Activated CD4-positive, alpha-beta T cell treated with anti-CD3 and anti-CD28 coated beads for 1 hour (primary cell): ENCODE results near the gene CDH13.

Experiments
- DNase-seq: peaks from one replicate; pipeline ENCODE4 v3.0.0-alpha.2; 2020

Gene CDH13

GRCh38 chr16:82855471-82855870 lies 228.7 kb downstream of the CDH13 start:
- DNase-seq, result no peak

- no peak for DNase-seq
Measured at GRCh38 chr16:82857693-82858365, 231.1 kb downstream of the CDH13 start.

- no peak for DNase-seq
Measured at GRCh38 chr16:82859662-82860061, 232.9 kb downstream of the CDH13 start.

GRCh38 chr16:82860071-82860470 lies 233.3 kb downstream of the CDH13 start:
- DNase-seq, result no peak

- no peak for DNase-seq
Measured at GRCh38 chr16:82862057-82862456, 235.3 kb downstream of the CDH13 start.

GRCh38 chr16:82864332-82865040 lies 237.7 kb downstream of the CDH13 start:
- no peak for DNase-seq

GRCh38 chr16:82865412-82865811 lies 238.6 kb downstream of the CDH13 start:
- no peak for DNase-seq

GRCh38 chr16:82867485-82867884 lies 240.7 kb downstream of the CDH13 start:
- no peak for DNase-seq

- DNase-seq, result no peak
Measured at GRCh38 chr16:82874271-82874670, 247.5 kb downstream of the CDH13 start.

- no peak for DNase-seq
Measured at GRCh38 chr16:82874672-82875071, 247.9 kb downstream of the CDH13 start.

GRCh38 chr16:82876951-82877350 lies 250.2 kb downstream of the CDH13 start:
- DNase-seq, result no peak

GRCh38 chr16:82878466-82878865 lies 251.7 kb downstream of the CDH13 start:
- no peak for DNase-seq

GRCh38 chr16:82880346-82880745 lies 253.6 kb downstream of the CDH13 start:
- DNase-seq, result no peak

- DNase-seq, result no peak
Measured at GRCh38 chr16:82881516-82881915, 254.7 kb downstream of the CDH13 start.

GRCh38 chr16:82882226-82882625 lies 255.5 kb downstream of the CDH13 start:
- DNase-seq, result no peak

- no peak for DNase-seq
Measured at GRCh38 chr16:82882982-82883835, 256.4 kb downstream of the CDH13 start.

- DNase-seq, result no peak
Measured at GRCh38 chr16:82884320-82884898, 257.6 kb downstream of the CDH13 start.

GRCh38 chr16:82886146-82886545 lies 259.4 kb downstream of the CDH13 start:
- DNase-seq, result no peak

- DNase-seq, result no peak
Measured at GRCh38 chr16:82888591-82889001, 261.8 kb downstream of the CDH13 start.

- no peak for DNase-seq
Measured at GRCh38 chr16:82891424-82891823, 264.7 kb downstream of the CDH13 start.

- DNase-seq, result no peak
Measured at GRCh38 chr16:82891918-82892317, 265.1 kb downstream of the CDH13 start.

- no peak for DNase-seq
Measured at GRCh38 chr16:82892324-82892723, 265.6 kb downstream of the CDH13 start.

- no peak for DNase-seq
Measured at GRCh38 chr16:82895843-82896242, 269.1 kb downstream of the CDH13 start.
